WTC11 (cell line): ENCODE measurements around the gene ZNF516. TPM values are rescaled to one million over a fixed set of nuclear protein-coding genes. Genes with fewer than 3 reads are reported as not detected.

ENCODE experiments used
- ATAC-seq: fragments of 200-7000 bp; cut with Tn5 transposase; 2 replicates; pipeline ENCODE4 v1.10.0; 2021; ENCODE audit warnings: mild to moderate bottlenecking, moderate library complexity
- CTCF ChIA-PET: fragments of 300-600 bp; sonication (Branson Sonifier 250); formaldehyde crosslinking; loops from one replicate; lab custom pipeline; 2021; ENCODE audit warnings: antibody characterized with exemption; lab: Charles Lee
- POLR2A ChIA-PET: fragments of 350-600 bp; sonication (Branson Sonifier 250); formaldehyde crosslinking; loops from one replicate; lab custom pipeline; 2021; ENCODE audit warnings: antibody characterized with exemption; lab: Charles Lee
- DNase-seq: peaks from one replicate; pipeline ENCODE4 v3.0.0; 2021; ENCODE audit warnings: low spot score
- H3K27ac Mint-ChIP-seq: 2 replicates; pipeline ENCODE4 v1.8.0; 2021; ENCODE audit warnings: mixed read lengths
- H3K27me3 Mint-ChIP-seq: 2 replicates; pipeline ENCODE4 v1.8.0; 2021; ENCODE audit warnings: low read depth, mild to moderate bottlenecking, moderate library complexity, mixed read lengths
- H3K36me3 Mint-ChIP-seq: 2 replicates; pipeline ENCODE4 v1.8.0; 2021; ENCODE audit warnings: mixed read lengths
- H3K4me1 Mint-ChIP-seq: 2 replicates; pipeline ENCODE4 v1.8.0; 2022; ENCODE audit warnings: mixed read lengths
- H3K4me3 Mint-ChIP-seq: 2 replicates; pipeline ENCODE4 v1.8.0; 2021; ENCODE audit warnings: mild to moderate bottlenecking, moderate library complexity, mixed read lengths
- H3K9me3 Mint-ChIP-seq: 2 replicates; pipeline ENCODE4 v1.8.0; 2021; ENCODE audit warnings: mixed read lengths
- ATF6 ChIP-seq: sonication (generic); formaldehyde crosslinking; IDR thresholded peaks from 2 replicates; pipeline ENCODE4 v1.8.1; 2023; ENCODE audit warnings: mild to moderate bottlenecking, missing genetic modification reagents
- ERG ChIP-seq: fragments of 250-450 bp; sonication (Bioruptor Pico); IDR thresholded peaks from 2 replicates; pipeline ENCODE4 v1.8.0; 2021; ENCODE audit warnings: mild to moderate bottlenecking
- HMGA2 ChIP-seq: fragments of 250-450 bp; sonication (Bioruptor Pico); IDR thresholded peaks from 2 replicates; pipeline ENCODE4 v1.4.0; 2021; ENCODE audit warnings: mild to moderate bottlenecking, moderate library complexity
- IRF2 ChIP-seq: sonication (generic); formaldehyde crosslinking; IDR thresholded peaks from 2 replicates; pipeline ENCODE4 v1.8.0; 2022; ENCODE audit warnings: low read depth, missing genetic modification reagents, borderline replicate concordance
- NR3C1 ChIP-seq: sonication (generic); formaldehyde crosslinking; conservative IDR thresholded peaks from 2 replicates; pipeline ENCODE4 v1.8.1; 2023; ENCODE audit warnings: low read depth, mild to moderate bottlenecking, missing genetic modification reagents
- PRDM15 ChIP-seq: sonication (generic); formaldehyde crosslinking; IDR thresholded peaks from 2 replicates; pipeline ENCODE4 v1.8.0; 2022; ENCODE audit warnings: missing genetic modification reagents
- PREB ChIP-seq: sonication (generic); formaldehyde crosslinking; IDR thresholded peaks from 2 replicates; pipeline ENCODE4 v1.8.1; 2022; ENCODE audit warnings: mild to moderate bottlenecking, missing genetic modification reagents, moderate library complexity, borderline replicate concordance
- RELA ChIP-seq: sonication (generic); formaldehyde crosslinking; IDR thresholded peaks from 2 replicates; pipeline ENCODE4 v1.8.1; 2022; ENCODE audit warnings: missing genetic modification reagents, mild to moderate bottlenecking, borderline replicate concordance
- STAT6 ChIP-seq: sonication (generic); formaldehyde crosslinking; conservative IDR thresholded peaks from 2 replicates; pipeline ENCODE4 v1.8.1; 2023; ENCODE audit warnings: mild to moderate bottlenecking, low read depth, missing genetic modification reagents, moderate library complexity
- TEAD1 ChIP-seq: sonication (generic); formaldehyde crosslinking; IDR thresholded peaks from 2 replicates; pipeline ENCODE4 v1.8.0; 2022; ENCODE audit warnings: mild to moderate bottlenecking, missing genetic modification reagents
- USF1 ChIP-seq: sonication (generic); formaldehyde crosslinking; IDR thresholded peaks from 2 replicates; pipeline ENCODE4 v1.8.0; 2022; ENCODE audit warnings: mild to moderate bottlenecking, missing genetic modification reagents
- ZNF281 ChIP-seq: sonication (generic); formaldehyde crosslinking; IDR thresholded peaks from 2 replicates; pipeline ENCODE4 v1.8.0; 2023; ENCODE audit warnings: mild to moderate bottlenecking, missing genetic modification reagents
- ZNF425 ChIP-seq: fragments of 250-450 bp; sonication (Bioruptor Pico); conservative IDR thresholded peaks from 2 replicates; pipeline ENCODE4 v1.9.0; 2021; ENCODE audit warnings: mild to moderate bottlenecking
- ZNF532 ChIP-seq: fragments of 250-450 bp; sonication (Bioruptor Pico); IDR thresholded peaks from 2 replicates; pipeline ENCODE4 v1.9.0; 2021; ENCODE audit warnings: mild to moderate bottlenecking, borderline replicate concordance
- ZNF671 ChIP-seq: fragments of 250-450 bp; sonication (Bioruptor Pico); IDR thresholded peaks from 2 replicates; pipeline ENCODE4 v1.8.0; 2021; ENCODE audit warnings: mild to moderate bottlenecking
- total RNA-seq: library from RNA; stranded (reverse); gene quantifications from 3 replicates; pipeline ENCODE4 v1.2.3, GENCODE V29; 2021

The ZNF516 gene
- total RNA-seq, 1 experiment from 2014 or later, result 58.6 TPM

- Mint-ChIP-seq H3K27ac (no peak overlapping the region), H3K36me3 (peaks cover 17% of the 10 kb centered on the region), H3K9me3 (peaks cover 41% of the 10 kb centered on the region), H3K27me3 (no peaks in the 10 kb centered on the region), H3K4me3 (no peak overlapping the region), H3K4me1 (no peaks in the 10 kb centered on the region)
- POLR2A ChIA-PET, result no interaction called here
- DNase-seq, result no peak
- TF ChIP-seq HMGA2 (no peak), ZNF281 (CRISPR knock-in tag) (no peak), RELA (CRISPR knock-in tag) (no peak), ZNF532 (CRISPR knock-in tag) (no peak), ZNF671 (no peak), TEAD1 (CRISPR knock-in tag) (no peak), PRDM15 (no peak), ATF6 (CRISPR knock-in tag) (no peak), NR3C1 (CRISPR knock-in tag) (no peak), ZNF425 (no peak), USF1 (CRISPR knock-in tag) (no peak), ERG (CRISPR knock-in tag) (no peak), PREB (CRISPR knock-in tag) (no peak), STAT6 (CRISPR knock-in tag) (no peak), IRF2 (CRISPR knock-in tag) (no peak)
- ATAC-seq, result no peak
- CTCF ChIA-PET, result no interaction called here
These were observed 166.9 kb downstream of the ZNF516 start for GRCh38 chr18:76328140-76328539.
